Measurements from ENCODE around the gene PIP4K2A.

PIP4K2A gene

GRCh38 chr10:22551681-22552365, 162.6 kb downstream of the PIP4K2A start:
- Mint-ChIP-seq H3K4me1 (no peaks in the 10 kb centered on the region), H3K36me3 (peaks cover 36% of the 10 kb centered on the region), H3K9me3 (no peaks in the 10 kb centered on the region), H3K27ac (peak overlapping the region; percentile 33), H3K4me3 (no peak overlapping the region), H3K27me3 (no peaks in the 10 kb centered on the region)
- no peak for DNase-seq
- CTCF ChIA-PET, result interaction anchor here (0.7 to 2.2 kb wide), 5 partner anchors 10 to 558 kb away, joined by 3 to 14 read pairs (median 5); no protein-coding TSS in a partner anchor

DNA sequence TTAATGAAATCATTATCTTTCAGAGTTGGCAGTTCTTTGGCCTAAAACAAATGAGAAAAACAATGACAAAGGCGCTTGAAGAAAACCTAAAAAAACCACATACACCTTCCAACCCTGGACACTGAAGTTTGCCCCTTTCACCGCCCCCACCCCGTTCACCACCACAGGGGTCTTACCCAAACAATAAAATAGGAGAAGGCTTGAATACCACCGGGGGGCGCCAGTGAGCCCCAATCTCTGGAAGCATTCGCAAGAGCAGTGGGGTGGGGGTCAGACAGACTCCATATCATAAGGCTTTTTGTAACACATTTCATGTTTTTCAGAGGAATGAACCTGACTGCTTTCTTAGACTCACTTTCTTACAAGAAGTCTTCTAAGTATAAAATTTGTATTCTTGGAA, 163.6 kb downstream of the PIP4K2A start:
- CTCF ChIA-PET, result interaction anchor here (0.7 to 2.2 kb wide), 5 partner anchors 11 to 557 kb away, joined by 3 to 14 read pairs (median 4); no protein-coding TSS in a partner anchor
- Mint-ChIP-seq H3K4me1 (peaks cover 2% of the 10 kb centered on the region), H3K27ac (no peak overlapping the region), H3K9me3 (no peaks in the 10 kb centered on the region), H3K4me3 (no peak overlapping the region), H3K36me3 (peaks cover 42% of the 10 kb centered on the region), H3K27me3 (no peaks in the 10 kb centered on the region)
- peak; percentile 72 for DNase-seq

- peaks cover 10% of the 10 kb centered on the region for H3K4me1 Mint-ChIP-seq
- no peak overlapping the region for H3K4me3 Mint-ChIP-seq
- DNase-seq, result no peak
- H3K9me3 Mint-ChIP-seq, result no peaks in the 10 kb centered on the region
- H3K27ac Mint-ChIP-seq, result no peak overlapping the region
- peaks cover 49% of the 10 kb centered on the region for H3K36me3 Mint-ChIP-seq
- CTCF ChIA-PET, result interaction anchor here (0.6 to 1.5 kb wide), 2 partner anchors 555 to 1090 kb away, joined by 3 to 4 read pairs; no protein-coding TSS in a partner anchor
- H3K27me3 Mint-ChIP-seq, result no peaks in the 10 kb centered on the region
Observed at GRCh38 chr10:22548344-22548743, 166.0 kb downstream of the PIP4K2A start.

- peaks cover 59% of the 10 kb centered on the region for H3K36me3 Mint-ChIP-seq
Observed at GRCh38 chr10:22545643-22546042, 168.7 kb downstream of the PIP4K2A start.

DNA sequence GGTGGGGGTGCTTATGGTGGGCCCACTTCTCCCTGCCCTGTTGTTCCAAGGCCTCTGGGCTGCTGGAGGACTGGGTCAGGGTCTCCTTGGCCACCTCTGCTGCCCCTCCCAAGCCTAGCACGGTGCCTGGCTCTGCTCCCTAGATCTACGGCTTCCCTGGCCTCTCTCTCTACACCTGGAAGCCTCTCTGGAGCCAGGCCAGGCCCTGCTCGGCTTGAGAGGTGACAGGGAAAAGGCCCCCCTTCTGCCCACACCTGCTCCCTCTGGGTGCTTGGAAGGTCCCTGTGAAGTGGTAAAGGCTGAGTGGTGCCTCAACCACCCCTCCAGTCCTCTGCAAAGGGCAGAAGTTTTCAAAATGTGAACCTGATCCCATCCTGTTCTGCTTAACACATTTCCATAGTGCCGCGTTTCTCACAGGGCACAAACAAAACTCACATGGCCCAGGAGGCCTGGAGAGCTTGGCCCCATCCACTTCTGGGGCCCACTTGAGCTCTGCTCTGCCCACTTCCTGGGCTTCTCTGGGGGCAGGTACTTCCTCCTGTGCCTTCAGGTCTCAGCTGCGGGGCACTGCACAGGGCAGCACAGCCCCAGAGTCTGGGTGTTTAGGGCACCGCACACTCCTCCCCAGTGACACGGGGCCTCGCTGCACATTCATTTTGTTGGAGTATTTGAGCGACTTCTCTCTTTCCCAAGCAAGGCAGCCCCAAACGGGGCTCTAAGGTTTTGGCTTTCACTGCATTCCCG, 169.9 kb downstream of the PIP4K2A start:
- H3K27me3 Mint-ChIP-seq, result no peaks in the 10 kb centered on the region
- peaks cover 10% of the 10 kb centered on the region for H3K4me1 Mint-ChIP-seq
- no peak for DNase-seq
- no peaks in the 10 kb centered on the region for H3K9me3 Mint-ChIP-seq
- CTCF ChIA-PET, result no interaction called here
- peaks cover 63% of the 10 kb centered on the region for H3K36me3 Mint-ChIP-seq
- H3K27ac Mint-ChIP-seq, result peak overlapping the region; percentile 45
- H3K4me3 Mint-ChIP-seq, result no peak overlapping the region

More at GRCh38 chr10:22545643-22546042, 168.7 kb downstream of the PIP4K2A start:
- CTCF ChIA-PET, result interaction anchor here (1.5 kb wide), 1 partner anchor 71 kb away, joined by 3 read pairs; no protein-coding TSS in a partner anchor
- DNase-seq, result no peak
- peak overlapping the region; percentile 24 for H3K27ac Mint-ChIP-seq
- H3K9me3 Mint-ChIP-seq, result no peaks in the 10 kb centered on the region
- H3K27me3 Mint-ChIP-seq, result no peaks in the 10 kb centered on the region
- peaks cover 10% of the 10 kb centered on the region for H3K4me1 Mint-ChIP-seq
- no peak overlapping the region for H3K4me3 Mint-ChIP-seq

DNA sequence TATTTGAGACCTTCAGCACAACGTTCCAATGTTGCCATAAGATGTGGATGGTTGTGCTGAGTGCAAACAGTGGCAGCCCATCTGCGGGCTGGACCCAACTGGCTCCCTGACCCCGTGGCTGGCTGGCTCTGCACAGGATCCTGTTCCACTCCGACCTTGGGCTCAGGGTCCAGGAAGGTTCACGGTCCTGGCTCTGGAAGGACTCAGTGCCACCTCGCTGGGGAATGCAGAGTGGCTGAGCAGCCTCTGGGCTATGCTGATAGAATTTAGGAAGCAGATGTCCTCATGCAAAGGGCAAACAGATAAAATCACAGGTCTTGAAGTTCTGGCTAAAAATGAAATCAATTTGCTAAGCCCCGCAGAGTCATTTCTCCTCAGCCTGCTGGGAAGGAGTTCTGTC, 171.6 kb downstream of the PIP4K2A start:
- Mint-ChIP-seq H3K27me3 (no peaks in the 10 kb centered on the region), H3K4me3 (no peak overlapping the region), H3K27ac (no peak overlapping the region), H3K36me3 (peaks cover 69% of the 10 kb centered on the region), H3K9me3 (no peaks in the 10 kb centered on the region), H3K4me1 (peaks cover 10% of the 10 kb centered on the region)
- no peak for DNase-seq
- CTCF ChIA-PET, result no interaction called here

DNA sequence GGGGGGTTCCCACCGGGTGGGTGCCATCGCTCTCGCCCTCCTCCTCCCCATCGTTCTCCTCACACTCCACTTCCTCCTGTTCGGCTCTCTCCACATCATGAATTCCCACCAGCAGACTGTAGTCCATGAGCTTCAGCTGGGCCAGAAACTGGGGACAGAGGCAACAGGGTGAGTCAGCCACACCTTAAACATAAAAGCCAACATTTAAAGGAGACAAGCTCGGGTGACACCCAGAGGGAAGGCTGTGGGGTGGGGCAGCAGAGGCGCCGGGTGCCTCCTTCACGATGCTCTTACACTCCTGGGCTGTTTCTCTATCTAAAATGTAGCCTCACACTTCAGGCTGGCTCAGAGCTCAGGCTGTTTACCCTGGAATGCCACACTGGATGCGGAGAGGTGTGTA, 172.5 kb downstream of the PIP4K2A start:
- H3K4me1 Mint-ChIP-seq, result peaks cover 10% of the 10 kb centered on the region
- H3K4me3 Mint-ChIP-seq, result no peak overlapping the region
- H3K27me3 Mint-ChIP-seq, result no peaks in the 10 kb centered on the region
- CTCF ChIA-PET, result interaction anchor here (1.9 kb wide), 1 partner anchor 10 kb away, joined by 5 read pairs; no protein-coding TSS in a partner anchor
- no peaks in the 10 kb centered on the region for H3K9me3 Mint-ChIP-seq
- no peak overlapping the region for H3K27ac Mint-ChIP-seq
- no peak for DNase-seq
- H3K36me3 Mint-ChIP-seq, result peaks cover 69% of the 10 kb centered on the region

DNA sequence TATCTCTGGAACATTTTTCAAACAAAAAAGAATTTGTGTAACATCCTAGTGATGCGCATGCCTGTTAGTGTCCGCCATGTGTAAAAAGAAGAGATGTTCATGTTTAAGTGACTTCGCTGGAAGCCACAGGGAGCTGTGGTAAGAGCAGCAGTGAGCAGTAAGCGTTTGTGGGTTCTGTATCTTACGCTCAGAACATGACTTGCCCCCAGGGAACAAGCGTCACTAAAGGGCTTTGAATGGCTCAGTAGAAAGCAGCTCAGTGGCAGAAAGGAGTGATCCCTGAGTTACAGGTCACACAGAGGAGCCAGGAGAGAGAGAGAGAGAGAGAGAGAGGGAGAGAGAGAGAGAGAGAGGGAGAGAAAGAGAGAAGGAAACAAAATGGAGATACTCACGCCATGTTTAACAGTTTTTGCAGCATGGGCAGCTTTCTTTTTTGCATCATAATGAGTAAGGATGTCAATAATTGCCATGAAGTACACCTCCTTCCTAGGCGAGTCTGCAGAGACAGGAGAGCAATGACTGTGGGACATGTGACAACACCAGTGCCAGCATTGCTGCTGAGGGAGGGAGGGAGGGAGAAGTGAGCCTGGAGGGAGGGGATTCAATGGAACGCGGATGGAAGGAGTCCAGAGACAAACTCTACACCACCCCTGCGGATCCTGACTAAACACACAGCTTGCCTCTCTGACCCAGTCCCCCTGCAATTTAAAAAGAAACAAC, 174.6 kb downstream of the PIP4K2A start:
- CTCF ChIA-PET, result interaction anchor here (0.7 kb wide), 1 partner anchor 12 kb away, joined by 3 read pairs; no protein-coding TSS in a partner anchor
- Mint-ChIP-seq H3K27ac (no peak overlapping the region), H3K4me3 (no peak overlapping the region), H3K9me3 (peaks cover 3% of the 10 kb centered on the region), H3K4me1 (peaks cover 3% of the 10 kb centered on the region), H3K36me3 (peaks cover 79% of the 10 kb centered on the region), H3K27me3 (no peaks in the 10 kb centered on the region)
- DNase-seq, result no peak

DNA sequence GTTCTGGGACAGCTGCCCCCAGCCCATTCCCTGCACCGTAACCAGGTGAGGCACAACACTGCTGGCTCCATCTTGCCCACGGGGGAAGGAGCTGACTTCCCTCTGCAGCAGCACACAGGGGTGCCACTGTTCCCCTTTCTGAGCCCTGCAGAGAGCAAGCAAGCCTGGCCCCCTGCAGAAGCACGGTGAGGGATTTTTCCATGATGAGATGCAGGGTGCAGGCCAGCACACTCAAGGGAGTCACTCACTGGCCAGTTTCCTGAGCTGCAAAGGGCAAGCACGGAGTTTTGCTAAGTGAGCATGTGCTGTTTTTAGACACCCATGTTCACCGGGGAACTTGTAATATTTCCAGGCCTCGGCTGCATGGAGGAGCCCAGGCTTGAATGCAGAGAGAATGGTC, 176.6 kb downstream of the PIP4K2A start:
- no peak overlapping the region for H3K4me3 Mint-ChIP-seq
- H3K36me3 Mint-ChIP-seq, result peaks cover 84% of the 10 kb centered on the region
- H3K9me3 Mint-ChIP-seq, result peaks cover 3% of the 10 kb centered on the region
- no peak overlapping the region for H3K27ac Mint-ChIP-seq
- H3K4me1 Mint-ChIP-seq, result no peaks in the 10 kb centered on the region
- H3K27me3 Mint-ChIP-seq, result no peaks in the 10 kb centered on the region
- CTCF ChIA-PET, result no interaction called here
- DNase-seq, result no peak

- H3K4me1 Mint-ChIP-seq, result no peaks in the 10 kb centered on the region
- no peak overlapping the region for H3K4me3 Mint-ChIP-seq
- H3K27me3 Mint-ChIP-seq, result no peaks in the 10 kb centered on the region
- H3K9me3 Mint-ChIP-seq, result peaks cover 3% of the 10 kb centered on the region
- no peak overlapping the region for H3K27ac Mint-ChIP-seq
- peaks cover 75% of the 10 kb centered on the region for H3K36me3 Mint-ChIP-seq
- CTCF ChIA-PET, result no interaction called here
- no peak for DNase-seq
Observed at GRCh38 chr10:22536620-22537019, 177.8 kb downstream of the PIP4K2A start.

DNA sequence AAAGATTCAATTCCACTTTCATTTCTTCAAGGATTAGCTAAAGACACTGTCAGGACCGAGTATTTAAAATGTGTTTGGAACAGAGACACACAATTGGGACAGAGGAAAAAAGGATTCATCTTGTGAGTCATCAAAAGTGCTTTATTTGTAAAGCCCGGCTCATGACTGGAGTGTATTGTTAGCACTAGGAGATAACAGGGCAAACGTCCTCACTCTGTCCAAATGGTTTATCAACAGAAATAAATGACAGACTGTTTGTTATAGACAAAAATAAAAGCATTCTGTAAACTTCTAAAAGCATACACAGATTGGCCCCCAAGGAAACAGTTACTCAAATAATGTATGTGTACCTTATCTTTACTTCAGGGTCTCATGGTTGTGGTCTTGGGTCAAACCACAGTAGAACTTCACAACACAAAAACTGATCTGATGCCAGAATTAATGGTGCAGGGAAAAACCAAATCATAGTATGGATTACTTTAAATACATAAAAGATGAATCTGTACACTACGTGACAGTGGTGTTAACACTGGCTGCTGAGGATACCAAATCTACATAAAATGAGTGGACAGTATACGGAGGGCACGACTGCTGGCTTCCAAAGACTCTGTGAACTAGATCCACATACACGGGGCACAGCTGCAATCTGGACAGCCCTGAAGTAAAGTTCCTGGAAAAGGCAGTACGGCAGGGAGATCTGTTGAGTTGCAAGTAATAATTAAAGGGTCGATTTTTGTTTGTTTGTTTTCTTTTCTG, 179.4 kb downstream of the PIP4K2A start:
- Mint-ChIP-seq H3K4me1 (no peaks in the 10 kb centered on the region), H3K9me3 (peaks cover 5% of the 10 kb centered on the region), H3K4me3 (no peak overlapping the region), H3K27ac (no peak overlapping the region), H3K27me3 (peaks cover 3% of the 10 kb centered on the region), H3K36me3 (peaks cover 63% of the 10 kb centered on the region)
- DNase-seq, result no peak
- CTCF ChIA-PET, result no interaction called here

DNA sequence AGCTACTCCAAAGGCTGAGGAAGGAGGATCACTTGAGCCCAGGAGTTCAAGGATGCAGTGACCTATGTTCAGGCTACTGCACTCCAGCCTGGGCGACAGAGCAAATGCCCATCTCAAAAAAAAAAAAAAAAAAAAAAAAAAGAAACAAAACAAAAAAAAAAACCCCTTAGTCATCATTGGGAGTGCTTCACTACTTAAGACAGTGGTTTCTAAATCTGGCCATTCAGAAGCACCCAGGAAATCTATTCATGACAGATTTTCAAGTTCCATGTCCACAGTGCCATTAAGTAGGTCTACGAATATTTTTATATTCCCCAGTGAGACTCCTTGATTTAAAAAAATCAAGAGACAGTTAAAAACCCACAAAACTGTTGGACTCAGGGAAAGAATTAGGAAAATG, 182.9 kb downstream of the PIP4K2A start:
- H3K36me3 Mint-ChIP-seq, result peaks cover 32% of the 10 kb centered on the region
- H3K4me1 Mint-ChIP-seq, result no peaks in the 10 kb centered on the region
- no peak overlapping the region for H3K27ac Mint-ChIP-seq
- DNase-seq, result no peak
- CTCF ChIA-PET, result no interaction called here
- peaks cover 14% of the 10 kb centered on the region for H3K9me3 Mint-ChIP-seq
- no peak overlapping the region for H3K4me3 Mint-ChIP-seq
- H3K27me3 Mint-ChIP-seq, result peaks cover 8% of the 10 kb centered on the region

GRCh38 chr10:22531008-22531407, 183.4 kb downstream of the PIP4K2A start:
- peaks cover 14% of the 10 kb centered on the region for H3K9me3 Mint-ChIP-seq
- peaks cover 9% of the 10 kb centered on the region for H3K27me3 Mint-ChIP-seq
- H3K27ac Mint-ChIP-seq, result no peak overlapping the region
- no peak for DNase-seq
- no peaks in the 10 kb centered on the region for H3K4me1 Mint-ChIP-seq
- no peak overlapping the region for H3K4me3 Mint-ChIP-seq
- peaks cover 28% of the 10 kb centered on the region for H3K36me3 Mint-ChIP-seq
- CTCF ChIA-PET, result no interaction called here

- H3K36me3 Mint-ChIP-seq, result peaks cover 6% of the 10 kb centered on the region
- CTCF ChIA-PET, result no interaction called here
- DNase-seq, result no peak
- H3K4me3 Mint-ChIP-seq, result no peak overlapping the region
- no peaks in the 10 kb centered on the region for H3K4me1 Mint-ChIP-seq
- H3K27ac Mint-ChIP-seq, result no peak overlapping the region
- H3K27me3 Mint-ChIP-seq, result peaks cover 22% of the 10 kb centered on the region
- H3K9me3 Mint-ChIP-seq, result peaks cover 36% of the 10 kb centered on the region
Observed at GRCh38 chr10:22527520-22527919, 186.9 kb downstream of the PIP4K2A start.
